AG09319 (cell line): ENCODE measurements around the gene LYRM2.

ENCODE experiments used
- DNase-seq: peaks from one replicate; pipeline ENCODE4 v3.0.0-alpha.2; 2010; ENCODE audit warnings: low read depth; ENCODE audit errors: extremely low read depth
- CTCF ChIP-seq: IDR thresholded peaks from 2 replicates; pipeline ENCODE4 v1.5.1; 2011; ENCODE audit warnings: low read depth, mild to moderate bottlenecking, inconsistent platforms, low read length, moderate library complexity

Gene LYRM2

GRCh38 chr6:89619567-89619966 lies 19.0 kb downstream of the LYRM2 start:
- no peak for DNase-seq
- TF ChIP-seq CTCF = no peak

GRCh38 chr6:89618026-89618425 lies 20.5 kb downstream of the LYRM2 start:
- no peak for TF ChIP-seq CTCF
- DNase-seq = no peak

GRCh38 chr6:89616531-89616930 lies 22.0 kb downstream of the LYRM2 start:
- no peak for DNase-seq
- TF ChIP-seq CTCF = no peak

GRCh38 chr6:89615882-89616281 lies 22.7 kb downstream of the LYRM2 start:
- no peak for DNase-seq
- TF ChIP-seq CTCF = no peak

- no peak for TF ChIP-seq CTCF
- no peak for DNase-seq
Observed at GRCh38 chr6:89613790-89614189, 24.8 kb downstream of the LYRM2 start.

- TF ChIP-seq CTCF = no peak
- no peak for DNase-seq
Observed at GRCh38 chr6:89612121-89612520, 26.4 kb downstream of the LYRM2 start.

GRCh38 chr6:89611666-89612065 lies 26.9 kb downstream of the LYRM2 start:
- TF ChIP-seq CTCF = no peak
- DNase-seq = no peak
